ENCODE measurements around the gene LRP2.

The LRP2 gene

DNA sequence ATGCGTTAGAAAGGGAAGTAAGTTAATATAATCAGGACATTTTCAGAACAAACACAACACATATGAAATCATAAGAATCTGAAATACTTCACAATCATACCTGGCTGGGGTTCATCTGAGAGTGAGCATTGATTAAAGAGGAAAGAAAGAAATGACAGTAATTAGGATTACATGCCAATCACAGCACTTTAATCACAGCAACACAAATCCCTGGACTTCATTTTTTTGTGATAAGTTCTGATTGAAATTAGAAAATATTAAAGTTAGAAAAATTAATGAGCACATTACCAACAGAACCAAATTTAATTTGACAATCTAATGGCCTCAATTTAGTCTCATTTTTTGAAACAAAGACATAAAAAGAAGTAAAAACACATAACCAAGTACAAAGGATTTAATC lies 121.9 kb downstream of the LRP2 start:
- no peak for DNase-seq (ENCODE audit: low spot score)

- no peak for DNase-seq (ENCODE audit: low spot score)
These were observed 124.4 kb downstream of the LRP2 start for GRCh38 chr2:169237939-169238338.

DNA sequence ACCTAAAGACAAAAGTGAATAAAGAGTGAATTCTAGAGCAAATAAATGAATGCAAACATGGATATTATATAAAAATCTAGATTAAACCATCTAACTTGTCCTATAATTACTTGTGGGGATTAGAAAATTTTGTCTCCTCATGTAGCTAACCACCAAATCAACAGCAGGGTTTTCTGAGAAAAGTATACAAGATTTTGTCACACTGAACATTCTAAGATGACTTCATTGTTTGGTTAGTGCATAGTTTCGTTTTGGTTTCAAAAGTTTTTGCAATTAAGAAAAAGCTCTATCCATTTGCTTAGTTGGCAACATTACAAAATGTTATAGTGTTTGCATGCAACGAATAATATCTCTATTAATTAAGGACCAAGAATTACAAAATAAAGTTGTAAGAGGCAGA lies 125.0 kb downstream of the LRP2 start:
- no peak for DNase-seq (ENCODE audit: low spot score)

DNA sequence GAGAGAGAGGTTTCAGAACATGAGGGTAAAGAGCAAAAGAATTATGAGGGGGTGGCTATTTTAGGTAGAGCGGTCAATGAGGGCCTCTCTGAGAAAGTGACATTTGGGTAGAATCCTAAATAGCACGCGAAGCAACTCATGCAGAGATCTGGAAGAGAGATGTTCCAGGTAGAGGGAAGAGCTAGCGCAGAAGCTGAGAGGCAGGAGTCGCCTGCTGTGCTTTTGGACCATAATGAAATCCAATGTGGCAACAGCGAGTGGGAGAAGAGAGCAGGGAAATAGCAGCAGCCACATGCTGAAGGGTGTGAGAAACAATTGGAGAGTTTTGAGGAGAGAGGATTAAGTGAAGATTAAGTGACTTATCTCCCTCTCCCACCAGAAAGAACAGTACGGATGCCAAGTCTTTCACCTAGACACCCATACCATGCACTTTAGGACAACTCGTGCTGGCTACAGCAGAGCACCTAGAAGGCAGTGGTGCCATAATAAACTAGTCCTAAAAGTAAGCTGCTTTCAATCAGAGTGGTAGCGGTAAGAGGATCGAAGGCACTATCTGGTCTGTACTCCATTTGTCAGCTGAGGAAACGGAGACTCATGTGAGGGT lies 129.7 kb downstream of the LRP2 start:
- DNase-seq (ENCODE audit: low spot score), result no peak

DNA sequence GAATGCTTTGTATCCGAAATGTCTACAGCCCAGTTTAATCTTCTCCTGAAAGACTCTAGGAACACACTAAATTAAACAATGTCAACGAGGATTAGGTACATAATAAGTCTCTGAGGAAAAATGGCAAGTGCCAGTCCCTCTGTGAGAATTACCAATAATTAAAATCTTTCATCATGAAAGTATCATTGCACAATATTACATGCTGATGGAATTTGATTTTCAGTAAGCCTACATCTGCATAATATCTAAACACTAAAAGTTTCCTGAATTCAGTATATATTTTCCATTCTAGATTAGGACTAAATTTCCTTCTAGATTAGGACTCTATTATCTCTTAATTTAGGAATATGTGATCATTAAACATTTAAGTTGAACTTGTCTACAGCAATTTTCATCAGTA lies 132.1 kb downstream of the LRP2 start:
- no peak for DNase-seq (ENCODE audit: low spot score)

- DNase-seq (ENCODE audit: low spot score), result no peak
These were observed 132.7 kb downstream of the LRP2 start for GRCh38 chr2:169229590-169229989.

GRCh38 chr2:169225906-169226305 lies 136.4 kb downstream of the LRP2 start:
- DNase-seq (ENCODE audit: low spot score), result no peak

- DNase-seq (ENCODE audit: low spot score), result no peak
These were observed 137.0 kb downstream of the LRP2 start for GRCh38 chr2:169225233-169225750.

DNA sequence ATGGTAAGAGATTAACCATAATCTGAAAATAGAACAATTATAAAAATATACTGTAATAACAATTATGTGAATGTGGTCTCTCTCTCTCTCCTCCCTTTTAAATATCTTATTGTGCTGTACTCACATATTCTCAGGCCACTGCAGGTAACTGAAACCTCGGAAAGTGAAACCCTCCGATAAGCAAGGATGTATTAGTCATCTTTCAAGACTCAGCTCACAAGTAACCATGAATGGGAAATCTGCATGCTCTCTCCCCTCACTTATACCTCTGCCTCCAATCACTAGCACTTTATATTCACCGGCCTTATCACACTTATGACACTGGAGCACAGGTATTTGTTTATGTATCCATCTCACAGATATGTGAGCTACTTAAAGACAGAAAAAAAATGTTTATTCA lies 139.7 kb downstream of the LRP2 start:
- peak; percentile 19 for DNase-seq (ENCODE audit: low spot score)

GRCh38 chr2:169221745-169222369 lies 140.5 kb downstream of the LRP2 start:
- DNase-seq (ENCODE audit: low spot score), result peak; percentile 18

GRCh38 chr2:169210917-169211316 lies 151.4 kb downstream of the LRP2 start:
- DNase-seq (ENCODE audit: low spot score), result no peak

DNA sequence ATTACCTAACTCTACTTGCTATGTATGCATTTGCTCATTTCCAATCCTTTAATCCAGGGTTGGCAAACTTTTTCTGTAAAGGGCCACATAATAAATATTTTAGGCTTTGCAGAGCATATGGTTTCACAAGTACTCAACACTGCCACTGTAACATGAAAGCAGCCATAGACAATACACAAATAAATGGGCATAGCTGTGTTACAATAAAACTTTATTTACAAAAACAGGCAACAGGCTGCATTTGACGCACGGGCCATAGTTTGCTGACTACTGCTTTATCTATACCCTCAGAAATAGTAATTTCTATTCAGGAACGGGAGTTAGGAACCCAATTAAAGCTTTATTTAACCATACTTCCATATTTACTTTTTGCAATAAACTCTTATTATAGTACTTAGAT lies 154.3 kb downstream of the LRP2 start:
- no peak for DNase-seq (ENCODE audit: low spot score)

DNA sequence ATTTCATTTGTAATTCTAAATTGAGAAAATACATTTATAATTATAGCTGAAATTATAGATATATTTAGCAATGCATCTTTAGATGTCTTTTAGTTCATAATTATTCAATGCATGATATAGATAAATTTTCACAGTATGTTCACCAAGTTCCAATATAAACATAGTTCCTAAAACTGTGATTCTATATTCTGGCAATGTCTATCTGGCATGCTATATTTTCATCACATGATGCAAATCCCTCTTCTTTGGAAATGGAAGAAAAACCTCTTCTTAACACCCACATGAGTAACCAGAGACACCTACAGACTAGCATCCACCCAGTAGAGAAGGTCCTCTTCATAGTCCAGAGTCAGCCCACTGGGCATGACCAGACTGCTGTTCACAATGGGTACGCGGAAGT lies 157.2 kb downstream of the LRP2 start:
- DNase-seq (ENCODE audit: low spot score), result no peak

- DNase-seq (ENCODE audit: low spot score), result no peak
These were observed 158.4 kb downstream of the LRP2 start for GRCh38 chr2:169203952-169204351.

- DNase-seq (ENCODE audit: low spot score), result no peak
These were observed 161.6 kb downstream of the LRP2 start for GRCh38 chr2:169200756-169201155.

DNA sequence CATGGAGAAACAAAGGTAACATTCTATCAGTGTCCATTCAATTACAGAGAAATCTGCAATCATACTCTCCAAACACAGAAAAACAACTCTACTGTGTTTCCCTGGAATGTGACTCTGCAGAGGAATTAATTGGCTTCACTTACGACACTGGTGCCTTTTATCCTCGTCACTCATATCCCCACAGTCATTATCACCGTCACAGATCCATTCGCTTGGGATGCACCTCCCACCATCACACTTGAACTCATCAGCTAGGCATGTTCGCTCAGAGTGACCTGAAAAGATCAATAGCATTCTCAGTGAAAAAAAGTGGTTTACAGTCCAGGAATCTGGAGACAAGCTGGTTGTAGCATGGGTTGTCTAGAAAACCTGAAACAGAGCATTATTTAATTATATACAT lies 168.7 kb downstream of the LRP2 start:
- no peak for DNase-seq (ENCODE audit: low spot score)

DNA sequence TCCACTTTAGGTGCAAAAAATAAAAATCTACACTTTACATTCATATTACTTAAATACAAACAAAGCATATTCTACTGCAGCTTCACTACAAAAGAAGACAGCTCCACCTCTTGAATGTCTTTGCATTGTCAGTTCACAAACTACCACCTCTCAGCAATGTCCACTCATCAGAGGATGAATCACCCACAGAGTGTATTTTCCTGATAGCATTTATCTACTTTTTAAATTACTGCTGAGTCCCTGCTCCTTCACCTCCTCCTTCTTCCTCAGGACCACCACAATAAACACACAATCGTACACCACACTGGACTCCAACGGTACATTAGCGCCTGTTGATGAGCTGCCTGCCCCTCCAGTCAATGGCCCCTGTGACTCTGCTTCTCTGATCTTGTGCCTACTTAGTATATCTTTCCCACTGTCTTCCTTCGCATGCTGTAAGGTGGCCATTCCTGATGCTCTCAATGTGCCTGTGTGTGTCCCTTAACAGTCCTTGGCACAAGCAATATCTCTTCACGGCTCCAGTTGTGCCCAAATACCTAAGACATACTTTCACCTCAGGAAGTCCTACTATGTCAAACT lies 172.0 kb downstream of the LRP2 start:
- no peak for DNase-seq (ENCODE audit: low spot score)

- DNase-seq (ENCODE audit: low spot score), result no peak
These were observed 173.2 kb downstream of the LRP2 start for GRCh38 chr2:169189132-169189531.

GRCh38 chr2:169185711-169186110 lies 176.6 kb downstream of the LRP2 start:
- no peak for DNase-seq (ENCODE audit: low spot score)

- DNase-seq (ENCODE audit: low spot score), result peak; percentile 56
These were observed 178.3 kb downstream of the LRP2 start for GRCh38 chr2:169184074-169184473.

DNA sequence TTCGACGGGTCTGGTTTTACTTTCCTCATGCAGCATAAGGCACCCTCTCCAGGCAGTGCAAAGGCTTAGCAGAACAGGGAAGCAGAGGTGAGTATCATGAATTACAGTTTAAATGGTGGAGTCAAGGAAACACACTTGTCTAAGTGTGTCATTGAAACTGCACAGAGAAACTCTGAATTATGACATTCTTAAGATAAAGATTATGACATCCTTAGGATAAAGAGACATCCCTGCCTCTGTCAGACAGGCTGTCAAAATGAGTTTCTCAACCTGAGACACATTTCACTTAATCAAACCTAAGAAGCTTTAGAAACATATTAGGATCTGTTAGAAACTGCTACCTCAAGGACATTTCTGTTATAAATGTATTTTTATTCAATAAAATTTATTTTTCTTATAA lies 179.8 kb downstream of the LRP2 start:
- DNase-seq (ENCODE audit: low spot score), result no peak

- DNase-seq (ENCODE audit: low spot score), result no peak
These were observed 183.4 kb downstream of the LRP2 start for GRCh38 chr2:169178804-169179390.

DNA sequence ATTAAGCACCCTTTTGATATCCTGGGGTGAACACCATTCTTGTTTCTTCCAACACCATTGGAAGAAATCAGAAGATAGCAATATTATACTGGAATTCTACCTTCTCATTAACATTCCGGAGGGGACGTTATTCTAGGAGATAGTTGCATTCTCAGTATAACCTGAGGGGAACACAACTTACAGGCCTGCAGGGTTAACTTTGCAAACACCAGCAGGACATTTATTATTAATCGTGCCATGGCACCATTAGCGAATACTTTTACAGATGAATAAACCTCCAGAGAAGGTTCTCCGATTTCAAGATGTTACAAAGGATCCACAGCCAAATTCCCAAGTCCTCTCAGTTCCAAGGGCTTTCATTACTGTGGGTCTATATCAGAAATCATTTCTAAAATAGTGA lies 184.0 kb downstream of the LRP2 start:
- no peak for DNase-seq (ENCODE audit: low spot score)

Data from kidney capillary endothelial cell (primary cell).